Astrocyte (in vitro differentiated cells and primary cell): Measurements from ENCODE around the gene SDK1. TPM values are rescaled to one million over a fixed set of nuclear protein-coding genes. Genes with fewer than 3 reads are reported as not detected.

ENCODE experiments used
- DNase-seq: peaks from one replicate; pipeline ENCODE4 v3.0.0-alpha.2; 2010; ENCODE audit warnings: low read depth
- FAIRE-seq: peaks from 2 replicates; lab custom pipeline; 2011; peaks lifted over from hg19 to GRCh38; lab: Jason Lieb, UNC
- H2AFZ ChIP-seq: 2 replicates; pipeline ENCODE4 v1.6.0; 2012; ENCODE audit warnings: low read depth, low read length, inconsistent platforms
- H3K27ac ChIP-seq: 2 replicates; pipeline ENCODE4 v1.5.1; 2011; ENCODE audit warnings: low read depth, low read length, inconsistent platforms
- H3K27me3 ChIP-seq: 2 replicates; pipeline ENCODE4 v1.6.0; 2011; ENCODE audit warnings: low read length, inconsistent platforms; ENCODE audit not compliant: insufficient read depth
- H3K36me3 ChIP-seq: 2 replicates; pipeline ENCODE4 v1.5.1; 2011; ENCODE audit warnings: low read length, inconsistent platforms; ENCODE audit not compliant: insufficient read depth
- H3K4me1 ChIP-seq: 2 replicates; pipeline ENCODE4 v1.5.1; 2011; ENCODE audit warnings: low read length, inconsistent platforms; ENCODE audit not compliant: insufficient read depth
- H3K4me2 ChIP-seq: 2 replicates; pipeline ENCODE4 v1.6.0; 2012; ENCODE audit warnings: low read length, inconsistent platforms
- H3K4me3 ChIP-seq: 2 replicates; pipeline ENCODE4 v1.5.1; 2011; ENCODE audit warnings: low read depth, mild to moderate bottlenecking, low read length, inconsistent platforms; ENCODE audit not compliant: insufficient read depth
- H3K79me2 ChIP-seq: 2 replicates; pipeline ENCODE4 v1.6.0; 2012; ENCODE audit warnings: mild to moderate bottlenecking, low read length, inconsistent platforms; ENCODE audit not compliant: insufficient read depth
- H3K9ac ChIP-seq: 2 replicates; pipeline ENCODE4 v1.6.0; 2012; ENCODE audit warnings: mild to moderate bottlenecking, low read length, inconsistent platforms
- H3K9me3 ChIP-seq: 2 replicates; pipeline ENCODE4 v1.5.1; 2012; ENCODE audit warnings: low read depth, mild to moderate bottlenecking, low read length, inconsistent platforms; ENCODE audit not compliant: insufficient read depth
- H4K20me1 ChIP-seq: 2 replicates; pipeline ENCODE4 v1.6.0; 2012; ENCODE audit warnings: low read length, inconsistent platforms; ENCODE audit not compliant: insufficient read depth
- H3K27ac Mint-ChIP-seq: one replicate; pipeline ENCODE4 v1.8.0; 2021; ENCODE audit warnings: mild to moderate bottlenecking, mixed read lengths; ENCODE audit not compliant: unreplicated experiment
- H3K27me3 Mint-ChIP-seq: one replicate; pipeline ENCODE4 v1.8.0; 2021; ENCODE audit warnings: low read depth, mixed read lengths; ENCODE audit not compliant: unreplicated experiment
- H3K36me3 Mint-ChIP-seq: one replicate; pipeline ENCODE4 v1.8.0; 2021; ENCODE audit warnings: low read depth, mixed read lengths; ENCODE audit not compliant: unreplicated experiment
- H3K4me1 Mint-ChIP-seq: one replicate; pipeline ENCODE4 v1.8.0; 2021; ENCODE audit warnings: low read depth, mixed read lengths; ENCODE audit not compliant: unreplicated experiment
- H3K4me3 Mint-ChIP-seq: one replicate; pipeline ENCODE4 v1.8.0; 2021; ENCODE audit warnings: mild to moderate bottlenecking, moderate library complexity, mixed read lengths; ENCODE audit not compliant: unreplicated experiment
- H3K9me3 Mint-ChIP-seq: one replicate; pipeline ENCODE4 v1.8.0; 2021; ENCODE audit warnings: mild to moderate bottlenecking, mixed read lengths; ENCODE audit not compliant: unreplicated experiment
- EZH2 ChIP-seq: IDR thresholded peaks from 2 replicates; pipeline ENCODE4 v1.6.1; 2012; ENCODE audit warnings: mild to moderate bottlenecking, low read length, inconsistent platforms; ENCODE audit not compliant: insufficient read depth
- total RNA-seq: library from RNA; stranded (reverse); gene quantifications from 2 replicates; pipeline ENCODE4 v1.2.1, GENCODE V29; 2021
- TF ChIP-seq, protein P1 (sequence below): IDR thresholded peaks from 2 replicates; pipeline ENCODE4 v1.5.1; 2011; ENCODE audit warnings: low read depth, mild to moderate bottlenecking, inconsistent platforms, low read length, moderate library complexity; ENCODE audit not compliant: insufficient read depth

SDK1 gene
- total RNA-seq, 1 donor from 2014 or later: 4.2 TPM

- TF ChIP-seq, protein P1, sequence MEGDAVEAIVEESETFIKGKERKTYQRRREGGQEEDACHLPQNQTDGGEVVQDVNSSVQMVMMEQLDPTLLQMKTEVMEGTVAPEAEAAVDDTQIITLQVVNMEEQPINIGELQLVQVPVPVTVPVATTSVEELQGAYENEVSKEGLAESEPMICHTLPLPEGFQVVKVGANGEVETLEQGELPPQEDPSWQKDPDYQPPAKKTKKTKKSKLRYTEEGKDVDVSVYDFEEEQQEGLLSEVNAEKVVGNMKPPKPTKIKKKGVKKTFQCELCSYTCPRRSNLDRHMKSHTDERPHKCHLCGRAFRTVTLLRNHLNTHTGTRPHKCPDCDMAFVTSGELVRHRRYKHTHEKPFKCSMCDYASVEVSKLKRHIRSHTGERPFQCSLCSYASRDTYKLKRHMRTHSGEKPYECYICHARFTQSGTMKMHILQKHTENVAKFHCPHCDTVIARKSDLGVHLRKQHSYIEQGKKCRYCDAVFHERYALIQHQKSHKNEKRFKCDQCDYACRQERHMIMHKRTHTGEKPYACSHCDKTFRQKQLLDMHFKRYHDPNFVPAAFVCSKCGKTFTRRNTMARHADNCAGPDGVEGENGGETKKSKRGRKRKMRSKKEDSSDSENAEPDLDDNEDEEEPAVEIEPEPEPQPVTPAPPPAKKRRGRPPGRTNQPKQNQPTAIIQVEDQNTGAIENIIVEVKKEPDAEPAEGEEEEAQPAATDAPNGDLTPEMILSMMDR: no peak
- no peak for TF ChIP-seq EZH2
- no peak overlapping the region for H3K27ac ChIP-seq
Observed at GRCh38 chr7:3836855-3837254, 535.8 kb downstream of the SDK1 start.

GRCh38 chr7:3844540-3845151 lies 543.6 kb downstream of the SDK1 start:
- TF ChIP-seq, protein P1: no peak
- TF ChIP-seq EZH2: no peak

More at GRCh38 chr7:3836855-3837254, 535.8 kb downstream of the SDK1 start:
- Mint-ChIP-seq H3K9me3 (peaks cover 3% of the 10 kb centered on the region), H3K4me3 (no peak overlapping the region), H3K36me3 (no peaks in the 10 kb centered on the region), H3K27me3 (peaks cover 4% of the 10 kb centered on the region), H3K4me1 (no peaks in the 10 kb centered on the region), H3K27ac (no peak overlapping the region)
- no peak overlapping the region for H3K9ac ChIP-seq
- FAIRE-seq (no peak), DNase-seq (peak; percentile 14)
- H3K27me3 ChIP-seq: no peaks in the 10 kb centered on the region
- H3K79me2 ChIP-seq: no peaks in the 10 kb centered on the region
- H3K4me3 ChIP-seq: no peak overlapping the region
- H2AFZ ChIP-seq: no peak overlapping the region
- no peaks in the 10 kb centered on the region for H4K20me1 ChIP-seq
- H3K4me2 ChIP-seq: no peak overlapping the region
- peaks cover 4% of the 10 kb centered on the region for H3K9me3 ChIP-seq
- H3K4me1 ChIP-seq: no peaks in the 10 kb centered on the region
- no peaks in the 10 kb centered on the region for H3K36me3 ChIP-seq

GRCh38 chr7:3846738-3847137 lies 545.7 kb downstream of the SDK1 start:
- no peaks in the 10 kb centered on the region for H3K79me2 ChIP-seq
- FAIRE-seq (no peak), DNase-seq (no peak)
- no peak overlapping the region for H3K9ac ChIP-seq
- no peaks in the 10 kb centered on the region for H3K9me3 ChIP-seq
- no peaks in the 10 kb centered on the region for H3K36me3 ChIP-seq
- H3K27me3 ChIP-seq: no peaks in the 10 kb centered on the region
- no peak overlapping the region for H2AFZ ChIP-seq
- no peaks in the 10 kb centered on the region for H4K20me1 ChIP-seq
- Mint-ChIP-seq H3K4me3 (no peak overlapping the region), H3K27ac (no peak overlapping the region), H3K36me3 (no peaks in the 10 kb centered on the region), H3K9me3 (no peaks in the 10 kb centered on the region), H3K4me1 (no peaks in the 10 kb centered on the region), H3K27me3 (no peaks in the 10 kb centered on the region)
- no peak overlapping the region for H3K27ac ChIP-seq
- no peaks in the 10 kb centered on the region for H3K4me1 ChIP-seq
- no peak overlapping the region for H3K4me3 ChIP-seq
- TF ChIP-seq, protein P1: no peak
- TF ChIP-seq EZH2: no peak
- no peak overlapping the region for H3K4me2 ChIP-seq

More at GRCh38 chr7:3844540-3845151, 543.6 kb downstream of the SDK1 start:
- Mint-ChIP-seq H3K4me3 (no peak overlapping the region), H3K36me3 (no peaks in the 10 kb centered on the region), H3K9me3 (no peaks in the 10 kb centered on the region), H3K27ac (no peak overlapping the region), H3K4me1 (no peaks in the 10 kb centered on the region), H3K27me3 (no peaks in the 10 kb centered on the region)
- no peaks in the 10 kb centered on the region for H3K4me1 ChIP-seq
- no peak overlapping the region for H2AFZ ChIP-seq
- no peak overlapping the region for H3K4me2 ChIP-seq
- H3K4me3 ChIP-seq: no peak overlapping the region
- H3K9ac ChIP-seq: no peak overlapping the region
- no peaks in the 10 kb centered on the region for H3K36me3 ChIP-seq
- no peaks in the 10 kb centered on the region for H4K20me1 ChIP-seq
- no peak for DNase-seq
- H3K79me2 ChIP-seq: no peaks in the 10 kb centered on the region
- no peaks in the 10 kb centered on the region for H3K9me3 ChIP-seq
- no peak overlapping the region for H3K27ac ChIP-seq
- H3K27me3 ChIP-seq: no peaks in the 10 kb centered on the region
- FAIRE-seq: no peak
